ENCODE measurements around the gene MKLN1. TPM values are rescaled to one million over a fixed set of nuclear protein-coding genes. Genes with fewer than 3 reads are reported as not detected.
A peak's percentile ranks its signal among the peaks of the same experiment; 100 is the strongest.

The MKLN1 gene
- total RNA-seq, 2 donors from 2014 or later = 25.1 to 29.3 TPM

DNA sequence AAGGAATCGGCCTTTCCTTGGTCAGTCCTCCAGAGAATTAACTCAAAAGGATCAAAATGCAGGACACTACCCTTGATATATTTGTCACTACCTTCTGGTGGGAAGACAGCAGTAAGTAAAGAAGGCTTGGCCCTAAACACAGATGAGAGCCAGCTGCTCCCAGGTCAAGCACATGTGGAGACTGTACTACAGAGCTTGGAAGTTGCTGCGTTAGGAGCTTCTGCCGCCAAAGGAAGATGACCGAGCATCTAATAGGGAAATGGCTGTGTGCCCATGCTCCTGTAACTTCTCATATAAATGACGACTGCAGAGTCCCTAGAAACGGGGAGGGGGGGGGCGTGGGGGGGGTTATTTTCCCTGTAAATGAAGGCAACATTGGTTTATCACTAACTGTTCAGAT is 169.8 kb downstream of the MKLN1 start:
- ATAC-seq = peak; percentile 19

DNA sequence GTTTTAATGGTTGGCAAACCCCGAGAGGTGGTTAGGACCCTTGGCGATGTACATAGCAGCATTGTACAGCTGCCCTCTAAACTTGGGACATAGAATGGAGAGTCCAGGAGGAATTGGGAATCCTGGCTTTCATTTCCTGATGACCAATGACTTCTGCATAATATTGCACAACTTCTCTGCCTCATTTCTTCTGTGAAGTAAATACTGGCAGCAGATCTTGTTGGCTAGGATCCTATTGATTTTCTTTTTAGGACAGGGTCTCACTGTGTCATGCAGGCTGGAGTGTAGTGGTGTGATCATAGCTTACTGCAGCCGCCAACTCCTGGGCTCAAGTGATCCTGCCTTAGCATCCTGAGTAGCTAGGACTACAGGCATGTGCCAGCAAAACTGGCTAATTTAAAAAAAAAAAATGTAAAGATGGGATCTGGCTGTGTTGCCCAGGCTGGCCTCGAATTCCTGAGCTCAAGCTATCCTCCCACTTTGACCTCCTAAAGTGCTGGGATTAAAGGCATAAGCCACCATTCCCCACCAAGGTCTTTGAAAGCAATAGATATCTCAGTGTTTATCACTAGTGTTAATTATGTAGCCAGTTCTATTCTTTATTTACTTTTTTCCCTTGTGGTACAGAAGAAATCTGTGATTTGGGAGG is 170.7 kb downstream of the MKLN1 start:
- Histone ChIP-seq H3K9me3 (no peaks in the 10 kb centered on the region), H3K36me3 (replicated peaks in 1 of 2; ENCODE audit: insufficient read depth in 1 of 2, low read depth in 2 of 2) (no peaks in the 10 kb centered on the region), H3K27ac (peak overlapping the region in 2 of 4 donors; percentile 10 to 16), H3K4me1 (peaks cover 8% of the 10 kb centered on the region), H3K4me3 (no peak overlapping the region), H3K27me3 (no peaks in the 10 kb centered on the region)
- WGBS, 2 donors = 77 to 85% methylated on average over 4 of the region's 4 CpGs
- TF ChIP-seq POLR2A (IDR thresholded peaks at IDR 0.05) = no peak
- TF ChIP-seq, protein P1, sequence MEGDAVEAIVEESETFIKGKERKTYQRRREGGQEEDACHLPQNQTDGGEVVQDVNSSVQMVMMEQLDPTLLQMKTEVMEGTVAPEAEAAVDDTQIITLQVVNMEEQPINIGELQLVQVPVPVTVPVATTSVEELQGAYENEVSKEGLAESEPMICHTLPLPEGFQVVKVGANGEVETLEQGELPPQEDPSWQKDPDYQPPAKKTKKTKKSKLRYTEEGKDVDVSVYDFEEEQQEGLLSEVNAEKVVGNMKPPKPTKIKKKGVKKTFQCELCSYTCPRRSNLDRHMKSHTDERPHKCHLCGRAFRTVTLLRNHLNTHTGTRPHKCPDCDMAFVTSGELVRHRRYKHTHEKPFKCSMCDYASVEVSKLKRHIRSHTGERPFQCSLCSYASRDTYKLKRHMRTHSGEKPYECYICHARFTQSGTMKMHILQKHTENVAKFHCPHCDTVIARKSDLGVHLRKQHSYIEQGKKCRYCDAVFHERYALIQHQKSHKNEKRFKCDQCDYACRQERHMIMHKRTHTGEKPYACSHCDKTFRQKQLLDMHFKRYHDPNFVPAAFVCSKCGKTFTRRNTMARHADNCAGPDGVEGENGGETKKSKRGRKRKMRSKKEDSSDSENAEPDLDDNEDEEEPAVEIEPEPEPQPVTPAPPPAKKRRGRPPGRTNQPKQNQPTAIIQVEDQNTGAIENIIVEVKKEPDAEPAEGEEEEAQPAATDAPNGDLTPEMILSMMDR (IDR thresholded peaks at IDR 0.05) = no peak
- DNase-seq (no peak), ATAC-seq (peak; percentile 63)
- intact Hi-C loops (cut with DNase I) = no loop called here

More for the DNA sequence above, 169.8 kb downstream of the MKLN1 start:
- TF ChIP-seq POLR2A (IDR thresholded peaks at IDR 0.05) = no peak
- TF ChIP-seq, protein P1 (IDR thresholded peaks at IDR 0.05) = no peak
- intact Hi-C loops (cut with DNase I) = no loop called here
- DNase-seq = peak in 1 of 4 donors; percentile 29
- Histone ChIP-seq H3K36me3 (replicated peaks in 1 of 2; ENCODE audit: insufficient read depth in 1 of 2, low read depth in 2 of 2) (no peaks in the 10 kb centered on the region), H3K9me3 (no peaks in the 10 kb centered on the region), H3K4me1 (peaks cover 8% of the 10 kb centered on the region), H3K27me3 (no peaks in the 10 kb centered on the region), H3K4me3 (no peak overlapping the region), H3K27ac (peak overlapping the region in 3 of 4 donors; percentile 10 to 16 (median 16))
- WGBS, 2 donors = 64 to 68% methylated on average over 7 of the region's 7 CpGs

DNA sequence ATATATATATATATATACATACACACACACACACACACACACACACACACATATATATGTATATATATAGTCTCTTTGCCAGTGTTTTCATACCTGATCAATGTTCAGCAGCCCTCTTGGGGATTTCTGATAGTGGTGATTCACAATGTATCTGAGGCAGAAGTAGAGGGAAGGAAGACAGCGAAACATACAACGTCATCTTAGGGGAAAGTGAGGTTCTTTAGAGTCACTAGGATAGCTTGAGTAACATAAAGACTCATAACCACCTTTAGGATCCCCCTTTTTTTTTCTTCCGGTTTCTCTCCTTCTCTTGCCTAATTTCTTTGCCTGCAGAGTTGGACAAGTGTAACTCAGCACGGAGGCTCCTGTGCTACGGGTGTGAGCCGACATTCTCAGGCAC is 172.1 kb downstream of the MKLN1 start:
- 91 to 92% methylated on average over 6 of the region's 6 CpGs for WGBS, 2 donors
- TF ChIP-seq, protein P1 (IDR thresholded peaks at IDR 0.05) = no peak
- TF ChIP-seq POLR2A (IDR thresholded peaks at IDR 0.05) = no peak
- Histone ChIP-seq H3K27ac (no peak overlapping the region), H3K9me3 (no peaks in the 10 kb centered on the region), H3K36me3 (replicated peaks in 1 of 2; ENCODE audit: insufficient read depth in 1 of 2, low read depth in 2 of 2) (no peaks in the 10 kb centered on the region), H3K4me3 (no peak overlapping the region), H3K27me3 (no peaks in the 10 kb centered on the region), H3K4me1 (peaks cover 8% of the 10 kb centered on the region)
- intact Hi-C loops (cut with DNase I) = no loop called here
- DNase-seq (no peak), ATAC-seq (no peak)

DNA sequence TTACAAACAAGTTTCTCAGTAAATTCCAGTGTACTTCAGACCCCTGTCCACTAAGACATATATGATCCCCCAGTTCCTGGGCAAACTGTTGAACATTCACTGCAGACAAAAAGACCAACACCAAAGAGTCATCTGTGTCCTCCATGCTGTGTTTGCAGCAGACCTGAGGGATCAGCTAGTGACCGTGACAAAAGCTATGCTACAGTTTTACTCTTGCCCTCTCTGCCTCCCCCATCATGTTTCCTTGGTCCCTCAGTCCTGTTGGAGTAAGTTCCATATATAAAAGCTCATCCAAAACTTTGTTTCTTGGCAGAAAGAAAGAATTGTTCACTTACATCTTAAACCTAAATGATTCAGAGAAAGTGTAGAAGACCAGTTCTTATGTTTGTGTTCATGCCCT is 172.7 kb downstream of the MKLN1 start:
- Histone ChIP-seq H3K27ac (no peak overlapping the region), H3K4me3 (no peak overlapping the region), H3K27me3 (no peaks in the 10 kb centered on the region), H3K9me3 (no peaks in the 10 kb centered on the region), H3K4me1 (peaks cover 8% of the 10 kb centered on the region), H3K36me3 (replicated peaks in 1 of 2; ENCODE audit: insufficient read depth in 1 of 2, low read depth in 2 of 2) (no peaks in the 10 kb centered on the region)
- ATAC-seq = no peak
- WGBS, 2 donors = 96 to 100% methylated on average over 1 of the region's 1 CpG
- DNase-seq = no peak
- intact Hi-C loops (cut with DNase I) = no loop called here
- TF ChIP-seq, protein P1 (IDR thresholded peaks at IDR 0.05) = no peak
- TF ChIP-seq POLR2A (IDR thresholded peaks at IDR 0.05) = no peak

DNA sequence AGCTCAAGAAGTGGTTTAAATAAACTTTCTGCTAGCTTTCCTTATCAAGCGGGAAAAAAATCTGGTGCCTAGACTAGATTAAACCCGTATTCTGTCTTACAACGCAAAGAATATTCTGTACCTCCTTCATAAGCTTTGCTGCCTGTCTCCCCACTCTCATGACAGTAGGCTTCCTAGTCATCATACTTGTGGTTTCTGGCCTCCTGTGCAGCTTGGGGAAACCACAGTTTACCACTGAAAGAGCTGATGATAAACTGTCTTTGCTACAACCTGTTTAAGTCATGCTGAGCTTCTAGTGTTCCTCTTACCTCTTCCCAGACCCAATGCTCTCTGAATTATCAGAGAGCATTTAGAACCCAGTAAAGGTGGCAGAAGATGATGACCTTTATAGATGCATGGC is 173.7 kb downstream of the MKLN1 start:
- 32 to 48% methylated on average over 3 of the region's 3 CpGs for WGBS, 2 donors
- Histone ChIP-seq H3K36me3 (replicated peaks in 1 of 2; ENCODE audit: insufficient read depth in 1 of 2, low read depth in 2 of 2) (no peaks in the 10 kb centered on the region), H3K27ac (no peak overlapping the region), H3K4me3 (no peak overlapping the region), H3K4me1 (peaks cover 8% of the 10 kb centered on the region), H3K27me3 (no peaks in the 10 kb centered on the region), H3K9me3 (no peaks in the 10 kb centered on the region)
- TF ChIP-seq, protein P1 (IDR thresholded peaks at IDR 0.05) = no peak
- TF ChIP-seq POLR2A (IDR thresholded peaks at IDR 0.05) = no peak
- DNase-seq (no peak), ATAC-seq (no peak)
- intact Hi-C loops (cut with DNase I) = no loop called here
